ENCODE data around the gene GAL3ST1.
A peak's percentile ranks its signal among the peaks of the same experiment; 100 is the strongest.
"Not testable (repeated sequence)": the region's sequence is repeated elsewhere in the genome, so short reads cannot be mapped to it uniquely, and the experiment has no call there.

GAL3ST1 gene

DNA sequence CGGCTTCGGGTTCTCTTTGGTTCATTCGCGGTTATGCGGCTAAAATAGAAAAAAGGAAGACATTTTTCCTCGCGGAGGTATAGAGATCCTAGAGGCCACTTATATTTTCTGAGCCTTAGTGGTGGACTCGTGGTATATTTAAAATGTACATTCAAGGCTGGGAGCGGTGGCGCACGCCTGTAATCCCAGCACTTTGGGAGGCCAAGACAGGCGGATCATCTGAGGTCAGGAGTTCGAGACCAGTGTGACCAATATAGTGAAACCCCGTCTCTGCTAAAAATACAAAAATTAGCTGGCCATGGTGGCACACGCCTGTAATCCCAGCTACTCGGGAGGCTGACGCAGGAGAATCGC is 17.9 kb upstream of the GAL3ST1 start:
- not testable (repeated sequence) for DNase-seq

DNA sequence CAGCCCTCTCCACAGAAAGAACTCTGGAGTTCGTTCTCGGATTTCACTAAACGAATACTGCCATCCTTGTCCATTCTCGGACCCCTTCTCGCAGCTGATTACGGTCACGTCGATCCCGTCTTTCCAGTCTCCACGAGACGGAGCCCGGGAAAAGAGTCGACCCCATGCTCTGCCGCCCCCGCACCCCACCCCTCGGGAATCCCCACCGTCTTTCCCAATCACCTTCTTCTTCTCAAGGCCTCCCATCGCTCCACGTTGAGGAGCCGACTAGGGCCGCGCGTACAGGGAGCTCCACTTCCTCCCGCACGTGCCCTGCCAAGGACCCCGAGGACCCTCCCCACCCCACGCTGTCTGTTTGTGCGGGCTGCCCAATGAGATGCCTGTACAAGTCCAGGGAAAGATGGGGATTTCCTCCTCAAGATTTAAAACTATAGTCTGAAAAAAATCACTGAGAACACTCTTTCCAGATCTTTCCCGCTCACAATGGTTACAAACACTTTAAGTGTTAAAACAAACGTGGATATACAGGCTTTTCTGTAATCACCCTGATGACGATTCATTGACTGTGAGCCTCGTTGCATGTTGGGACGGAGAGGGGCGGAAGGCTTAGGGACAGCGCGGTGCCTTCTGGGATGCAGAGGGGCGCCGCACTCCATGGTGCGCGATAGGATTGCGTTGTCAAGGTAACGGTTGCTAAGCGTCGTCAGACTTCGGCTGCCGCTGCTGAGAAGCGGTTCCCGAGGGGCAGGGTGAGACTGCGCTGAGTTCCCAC is 17.3 kb upstream of the GAL3ST1 start, which contains the start of gene PES1:
Gene PES1, minus strand, starts transcription at position 323 of the 772 bp plus-strand sequence. Its CDS starts 77 bp downstream, at position 246.
- DNase-seq: peak; percentile 85 to 90

DNA sequence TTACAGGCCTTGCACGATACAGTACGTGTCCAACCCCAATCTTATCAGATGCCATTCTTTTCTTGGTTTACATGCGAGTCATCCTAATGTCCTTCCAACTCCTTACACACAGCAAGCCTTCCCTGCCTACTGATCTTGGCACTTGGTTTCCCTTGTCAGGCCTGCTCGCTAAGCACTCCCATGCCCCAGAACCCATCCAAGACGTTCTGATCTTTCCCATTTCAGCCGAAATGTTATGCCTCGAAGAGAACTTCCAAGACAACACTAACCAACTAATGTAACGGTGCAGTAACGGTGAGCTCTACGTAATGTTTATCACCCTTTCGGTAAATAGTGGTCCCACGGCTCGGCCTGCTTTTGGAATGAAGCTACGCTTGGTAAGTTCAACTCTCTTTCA is 16.7 kb upstream of the GAL3ST1 start:
- no peak for DNase-seq

DNA sequence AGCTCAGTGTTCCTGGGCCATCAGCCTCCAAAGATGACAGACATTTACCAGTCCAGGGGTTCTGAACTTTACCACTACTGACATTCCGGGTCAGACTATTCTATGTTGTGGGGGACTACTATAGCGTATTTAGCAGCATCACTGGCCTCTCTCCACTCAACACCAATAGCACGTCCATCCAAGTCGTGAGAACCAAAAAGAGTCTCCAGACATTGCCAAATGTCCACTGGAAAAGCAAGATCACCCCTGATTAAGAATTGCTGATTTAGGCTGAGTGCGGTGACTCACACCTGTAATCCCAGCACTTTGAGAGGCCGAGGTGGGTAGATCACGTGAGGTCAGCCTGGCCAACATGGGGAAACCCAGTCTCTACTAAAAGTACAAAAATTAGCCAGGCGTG is 11.9 kb upstream of the GAL3ST1 start:
- DNase-seq: no peak

DNA sequence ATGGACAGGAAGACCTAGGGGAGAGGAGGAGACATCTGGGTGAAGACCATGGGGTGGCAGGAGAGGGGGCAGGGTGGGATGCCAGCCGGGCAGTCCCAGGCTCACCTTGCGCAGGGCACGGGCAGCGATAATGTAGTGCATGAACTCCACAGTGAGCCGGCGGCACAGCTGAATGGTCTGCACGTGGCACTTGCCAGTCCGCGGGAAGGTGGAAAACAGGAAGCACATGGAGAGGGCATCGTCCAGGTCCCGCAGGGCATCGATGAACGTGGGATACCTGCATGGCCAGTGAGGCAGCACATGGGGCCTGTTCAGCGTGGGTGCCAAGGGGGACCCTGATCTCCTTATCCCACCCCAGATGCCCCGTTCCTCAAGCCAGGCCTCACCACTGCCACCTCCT is 10.0 kb upstream of the GAL3ST1 start:
- no peak for DNase-seq

DNA sequence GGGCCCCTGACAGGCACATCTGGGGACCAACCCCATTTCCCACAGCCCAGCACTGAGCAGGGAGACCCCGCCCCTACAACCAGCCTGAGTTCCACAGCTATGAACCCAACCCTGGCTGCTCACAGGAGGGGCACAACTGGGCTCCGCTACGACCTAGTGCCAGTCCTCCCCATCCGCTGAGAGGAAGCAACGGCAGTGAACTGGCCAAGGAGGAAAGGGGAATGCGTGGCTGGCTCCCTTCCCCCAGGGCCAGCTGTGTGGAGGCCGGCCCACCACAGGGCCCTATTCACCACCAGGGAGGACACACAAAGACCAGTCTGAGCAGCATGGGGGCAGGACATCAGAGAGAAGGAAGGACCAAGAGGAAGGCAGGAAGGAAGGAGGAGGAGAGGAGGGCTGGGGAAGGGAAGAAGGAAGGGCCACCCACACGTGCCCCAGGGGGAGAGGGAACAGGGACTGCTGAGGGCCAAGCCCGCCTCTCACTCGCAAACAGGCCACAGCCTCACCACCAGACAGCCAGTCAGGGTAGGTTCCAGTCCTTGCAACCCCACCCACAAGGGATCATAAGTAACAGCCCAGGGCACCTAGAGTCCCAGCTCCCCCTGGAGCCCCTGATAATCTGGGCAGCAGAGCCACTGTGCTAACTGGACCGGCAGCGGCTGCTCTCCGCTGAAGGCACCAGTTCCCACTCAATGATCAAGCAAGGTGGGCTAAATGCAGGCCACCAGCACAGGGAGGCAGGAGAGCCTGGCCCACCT is 8.5 kb upstream of the GAL3ST1 start:
- DNase-seq: no peak

DNA sequence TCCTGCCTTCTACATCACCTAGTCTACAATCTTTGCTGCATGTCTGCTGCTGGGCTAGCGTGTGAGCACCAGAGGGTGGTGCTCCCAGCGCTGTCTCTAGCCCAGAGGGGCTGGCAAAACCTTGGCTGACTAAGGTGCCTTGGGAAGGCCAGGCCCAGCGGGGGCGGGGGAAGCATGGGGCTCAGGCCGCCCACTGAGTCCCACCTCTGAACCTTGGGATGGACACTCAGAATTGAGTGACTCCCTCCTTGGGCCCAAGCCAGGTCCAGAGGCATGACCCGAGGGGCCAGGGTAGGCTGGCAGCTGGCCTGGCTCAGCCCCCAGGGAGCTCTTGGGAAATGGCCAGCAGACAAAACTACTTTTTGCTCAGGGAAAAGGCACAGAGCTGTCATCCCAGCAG is 7.6 kb upstream of the GAL3ST1 start:
- DNase-seq: no peak

DNA sequence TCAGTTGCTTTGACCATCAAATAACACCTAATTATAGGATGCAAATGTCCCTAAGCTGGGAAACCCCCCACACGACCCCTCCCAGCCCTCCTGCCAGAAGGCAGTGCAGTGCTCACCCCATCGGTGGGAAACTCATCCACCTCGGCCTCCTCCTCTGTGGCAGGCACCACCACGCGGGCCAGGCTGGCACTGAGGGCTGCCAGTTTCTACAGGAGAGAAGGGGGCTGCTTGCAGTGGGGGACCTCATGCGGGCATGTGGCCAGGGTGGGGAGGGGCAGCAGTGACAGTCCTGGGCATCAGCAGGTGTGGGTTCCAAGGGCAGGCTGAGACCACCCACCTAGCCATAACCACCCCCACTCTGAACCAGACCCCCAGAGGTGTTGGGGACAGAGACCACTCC is 6.4 kb upstream of the GAL3ST1 start:
- no peak for DNase-seq

DNA sequence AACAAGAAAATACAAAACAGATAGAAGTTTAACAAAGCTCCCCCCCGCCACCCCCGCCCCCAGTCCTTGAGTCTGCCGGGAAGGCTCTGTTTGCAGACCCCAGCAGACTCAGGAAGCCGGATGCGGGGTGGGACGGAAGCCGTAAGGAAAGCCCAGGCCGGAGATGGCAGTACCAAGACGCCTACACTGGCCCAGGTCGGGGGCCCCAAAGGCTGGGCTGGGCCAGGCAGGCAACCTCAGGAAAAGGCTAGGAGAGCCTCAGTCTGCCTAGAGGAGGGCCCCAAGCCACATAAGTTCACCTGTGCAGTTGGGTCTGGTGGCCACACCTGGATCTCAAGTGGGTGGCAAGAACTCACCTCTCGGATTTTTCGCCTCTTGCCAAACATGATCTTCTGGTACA is 4.0 kb upstream of the GAL3ST1 start:
- DNase-seq: no peak

DNA sequence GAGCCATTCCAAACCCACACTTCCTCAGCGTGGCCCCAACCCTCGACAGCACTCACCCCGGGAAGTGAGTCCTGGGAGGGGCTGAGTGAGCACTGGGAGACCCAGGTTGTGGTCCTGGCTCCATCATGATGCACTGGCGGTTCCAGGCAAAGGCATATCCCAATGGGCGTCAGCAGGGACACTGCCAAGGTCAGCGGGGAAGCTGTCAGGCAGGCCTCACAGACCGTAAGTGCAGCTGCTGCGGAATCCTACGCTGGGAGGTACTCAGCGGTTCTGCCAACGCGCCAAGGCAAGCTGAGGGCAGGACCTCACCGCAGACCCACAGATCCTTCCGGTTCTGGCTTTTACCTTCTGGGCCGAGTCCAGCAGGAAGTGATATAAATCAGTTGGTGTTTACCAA is 1.4 kb upstream of the GAL3ST1 start:
- no peak for DNase-seq

DNA sequence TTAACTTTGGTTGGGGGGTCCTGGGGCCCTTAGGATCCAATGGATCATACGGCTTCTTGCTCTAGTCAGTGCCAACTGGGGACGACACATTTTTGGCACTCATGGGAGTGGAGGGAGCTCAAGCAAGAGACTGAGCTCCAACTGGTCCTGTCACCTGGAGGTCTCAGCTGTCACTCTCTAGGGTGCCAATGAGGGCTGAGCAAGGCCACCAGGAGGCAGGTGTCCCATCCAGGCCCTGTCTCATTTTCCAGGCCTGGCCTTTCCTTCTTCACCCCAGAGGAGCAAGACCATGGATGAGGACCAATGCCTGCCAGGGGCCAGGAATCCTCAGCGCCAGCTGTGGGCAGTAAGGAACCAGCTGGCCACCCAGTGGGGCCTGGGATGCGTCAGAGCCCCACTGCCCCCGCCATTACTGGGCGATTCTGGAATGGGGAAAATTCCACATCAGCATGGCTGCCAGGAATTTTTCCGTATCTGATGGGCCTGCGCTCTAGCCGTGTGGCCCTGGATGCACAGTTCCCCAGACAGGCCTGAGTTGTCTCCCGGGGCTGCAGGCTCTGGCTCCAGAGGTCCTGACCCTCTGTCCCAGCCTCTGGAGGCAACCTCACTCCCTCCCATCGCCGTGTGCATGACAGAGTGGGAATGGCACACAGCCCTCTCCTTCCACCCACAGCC is 669 bp upstream of the GAL3ST1 start:
- DNase-seq: no peak

DNA sequence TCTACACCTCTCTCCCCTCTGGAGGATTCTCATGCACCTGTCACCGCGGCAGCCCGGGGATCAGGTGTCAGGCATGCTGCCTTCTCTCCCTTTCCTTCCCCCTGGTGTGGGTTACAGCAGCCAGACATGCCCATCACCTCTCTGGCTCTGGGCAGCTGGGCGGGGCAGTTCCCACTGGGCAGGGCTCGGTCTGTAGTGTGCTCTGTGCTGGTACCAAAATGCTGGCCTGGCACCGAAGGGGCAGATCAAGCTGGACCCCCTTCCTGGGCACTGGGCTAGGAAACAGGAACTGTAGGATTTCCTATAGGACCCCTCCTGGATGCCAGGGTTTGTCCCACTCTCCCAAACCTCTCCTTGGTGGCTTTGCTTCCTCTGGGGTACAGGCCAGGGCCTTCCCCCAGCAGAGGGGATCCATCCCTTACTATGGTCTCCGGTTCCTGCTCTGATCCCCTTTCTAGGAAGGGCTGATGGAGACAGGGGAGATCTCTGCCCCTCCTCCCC is 821 bp downstream of the GAL3ST1 start:
- DNase-seq: no peak

DNA sequence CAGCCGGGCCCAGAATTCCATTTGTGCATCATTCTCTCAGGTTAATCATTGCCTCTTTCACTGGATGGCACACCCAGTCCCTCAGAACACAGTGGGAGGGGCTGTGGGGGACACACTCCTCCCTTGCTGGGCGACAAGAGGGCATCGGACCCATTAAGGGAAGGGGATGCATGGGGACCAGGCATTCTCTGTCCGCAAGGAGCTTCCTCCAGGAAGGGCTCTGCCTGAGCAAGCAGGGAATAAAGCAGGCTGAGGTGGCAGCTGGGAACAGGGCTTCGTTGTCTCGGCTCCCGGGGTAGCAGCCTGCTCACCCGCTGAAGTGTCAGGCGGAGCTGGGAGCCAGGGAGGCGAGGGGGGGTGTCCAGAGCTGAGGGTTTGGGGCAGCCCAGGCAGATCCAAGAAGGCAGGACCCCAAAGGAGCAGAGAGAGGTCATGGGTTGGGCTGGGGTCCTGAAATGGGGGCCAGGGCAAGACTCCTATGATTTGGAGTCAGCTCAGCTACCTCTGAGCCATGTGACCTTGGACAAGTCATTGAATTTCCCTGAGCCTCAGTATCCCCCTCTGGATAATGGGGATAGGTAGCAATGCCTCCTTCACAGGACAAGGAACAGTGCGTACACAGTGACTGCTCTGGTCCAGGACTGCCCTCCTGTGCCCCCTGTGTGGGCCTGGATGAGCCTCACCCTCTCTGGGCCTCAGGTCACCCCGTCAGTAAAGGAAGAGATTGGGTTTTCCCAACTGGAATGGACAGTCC is 1.4 kb downstream of the GAL3ST1 start:
- DNase-seq: no peak

DNA sequence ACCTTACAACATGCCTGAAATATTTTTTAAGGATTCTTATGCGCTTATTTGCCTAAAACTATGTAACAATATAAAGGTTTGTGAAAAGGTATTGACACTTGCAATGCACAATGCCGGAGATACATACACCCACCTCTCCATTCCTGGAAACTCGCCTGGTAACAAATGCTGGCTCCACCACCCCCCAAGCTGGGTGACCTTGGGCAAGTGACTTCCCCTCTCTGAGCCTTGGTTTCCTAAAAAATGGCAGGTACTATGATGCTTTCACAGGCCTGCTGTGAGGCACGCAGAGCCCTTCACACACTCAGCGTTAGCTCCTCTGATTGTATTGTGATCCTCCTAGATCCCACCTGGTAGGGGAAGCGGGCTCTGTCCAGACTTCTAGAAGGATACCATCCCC is 2.3 kb downstream of the GAL3ST1 start:
- no peak for DNase-seq

DNA sequence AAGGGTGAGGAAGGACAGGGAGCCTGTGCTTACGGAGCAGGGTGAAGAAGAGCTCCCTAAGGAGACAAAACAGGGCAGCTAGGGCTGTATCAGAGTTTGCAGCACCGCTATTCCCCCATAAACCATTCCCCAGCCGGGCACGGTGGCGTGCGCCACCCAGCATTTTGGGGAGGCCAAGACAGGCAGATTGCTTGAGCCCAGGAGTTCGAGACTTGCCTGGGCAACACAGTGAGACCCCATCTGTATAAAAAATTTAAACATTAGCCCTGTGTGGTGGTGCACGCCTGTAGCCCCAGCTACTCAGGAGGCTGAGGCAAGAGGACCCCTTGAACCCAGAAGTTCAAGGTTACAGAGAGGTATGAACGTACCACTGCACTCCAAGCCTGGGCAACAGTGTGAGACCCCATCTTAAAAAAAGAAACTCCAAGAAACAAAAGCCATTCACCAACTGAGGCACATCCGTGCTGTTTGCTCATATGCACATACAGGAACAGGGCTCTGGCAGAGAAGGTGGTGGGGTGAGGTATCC is 4.7 kb downstream of the GAL3ST1 start:
- DNase-seq: no peak

DNA sequence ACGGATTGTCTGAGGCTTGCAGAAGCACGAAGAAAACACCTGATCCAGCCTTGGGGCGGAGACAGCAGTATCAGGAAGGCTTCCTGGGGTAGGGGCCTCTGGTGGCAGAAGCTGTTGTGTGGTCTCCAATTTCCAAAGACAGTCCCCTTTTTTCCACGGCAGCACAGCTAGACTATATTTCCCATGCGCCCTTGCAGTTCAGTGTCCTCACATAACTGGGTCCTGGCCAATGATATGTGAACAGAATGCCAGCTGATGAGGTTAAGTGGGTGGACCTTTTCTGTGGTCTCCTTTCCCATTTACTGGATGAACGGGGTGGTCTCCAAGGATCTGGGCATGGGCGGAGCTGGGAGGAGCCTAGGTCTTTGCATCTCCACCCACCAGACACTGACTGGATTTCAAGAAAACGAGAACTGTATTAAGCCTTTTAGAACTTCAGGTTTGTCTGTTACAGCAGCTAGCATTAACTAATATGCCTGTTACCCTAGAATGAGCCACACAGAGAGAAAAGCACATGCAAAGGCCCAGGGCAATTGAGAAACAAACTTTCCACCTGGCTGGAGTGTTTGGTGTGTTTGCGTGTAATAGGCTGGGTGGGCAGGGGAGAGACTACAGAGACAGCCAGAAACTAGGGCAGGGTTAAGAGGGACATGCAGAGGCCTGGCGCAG is 6.2 kb downstream of the GAL3ST1 start:
- DNase-seq: no peak

DNA sequence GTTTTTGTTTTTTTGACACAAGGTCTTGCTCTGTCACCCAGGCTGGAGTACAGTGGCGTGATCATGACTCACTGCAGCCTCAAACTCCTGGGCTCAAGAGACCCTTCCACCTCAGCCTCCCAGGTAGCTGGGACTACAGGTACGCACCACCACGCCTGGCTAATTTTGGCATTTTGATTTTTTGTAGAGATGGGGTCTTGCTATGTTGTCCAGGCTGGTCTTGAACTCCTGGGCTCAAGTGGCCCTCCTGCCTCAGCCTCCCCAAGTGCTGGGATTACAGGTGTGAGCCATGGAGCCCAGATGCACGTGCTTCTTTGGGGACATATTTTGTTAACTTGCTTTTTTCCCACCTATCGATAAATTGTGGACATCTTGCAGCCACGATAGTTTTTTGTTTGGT is 7.2 kb downstream of the GAL3ST1 start:
- not testable (repeated sequence) for DNase-seq

DNA sequence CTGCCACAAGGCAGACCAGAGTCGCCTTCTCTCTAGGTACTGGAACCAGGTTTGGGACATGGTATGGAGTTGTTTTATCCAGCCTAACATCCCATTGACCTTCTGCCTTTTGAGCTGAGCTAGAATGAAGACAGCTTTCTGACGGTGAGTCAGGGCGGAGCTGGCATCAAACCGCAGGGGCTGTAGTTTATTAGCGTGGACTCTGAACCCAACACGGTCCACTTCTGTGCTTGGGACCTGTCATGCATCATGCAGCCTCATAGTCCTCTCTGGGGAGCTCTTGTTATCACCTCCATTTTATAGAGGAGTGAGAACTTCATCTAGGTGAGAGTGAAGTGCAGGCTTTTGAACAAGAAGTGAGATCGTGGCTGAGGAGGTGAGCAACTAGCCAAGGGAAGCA is 8.3 kb downstream of the GAL3ST1 start:
- DNase-seq: no peak

DNA sequence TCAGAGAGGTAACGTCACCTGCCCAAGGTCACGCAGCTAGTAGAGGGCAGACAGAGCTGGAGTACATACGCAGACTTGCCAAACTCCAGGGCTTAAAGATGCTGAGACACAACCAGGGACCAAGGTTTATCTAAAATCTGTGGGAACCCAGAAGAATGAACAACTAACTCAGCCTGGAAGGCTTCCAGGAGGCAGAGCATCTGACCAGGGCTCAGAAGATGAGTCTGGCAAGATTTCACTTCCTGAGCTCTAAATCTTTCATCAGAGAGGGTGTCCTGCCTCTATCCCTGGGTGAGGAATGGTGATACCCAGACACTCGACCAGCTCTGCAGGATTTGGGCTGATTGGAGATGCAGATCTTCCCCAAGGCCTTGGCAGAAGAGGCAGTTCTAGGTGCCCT is 9.1 kb downstream of the GAL3ST1 start:
- no peak for DNase-seq

DNA sequence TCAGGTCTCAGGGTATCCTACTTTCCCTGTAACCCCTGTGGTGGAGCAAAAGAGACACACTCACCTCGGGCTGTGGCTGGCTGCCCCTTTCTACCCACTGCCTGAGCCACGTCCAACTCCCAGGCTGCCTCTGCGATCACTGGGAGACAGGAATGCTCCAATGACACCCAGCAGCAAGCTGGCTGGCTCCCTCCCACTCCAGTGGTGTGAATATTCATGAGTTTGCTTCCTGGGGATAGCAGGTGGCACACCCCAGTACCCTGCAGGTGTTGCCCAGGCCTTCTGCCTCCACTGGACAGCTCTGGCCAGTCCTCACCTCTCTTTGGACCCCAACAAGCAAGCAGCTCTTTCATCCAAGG is 9.7 kb downstream of the GAL3ST1 start:
- no peak for DNase-seq

DNA sequence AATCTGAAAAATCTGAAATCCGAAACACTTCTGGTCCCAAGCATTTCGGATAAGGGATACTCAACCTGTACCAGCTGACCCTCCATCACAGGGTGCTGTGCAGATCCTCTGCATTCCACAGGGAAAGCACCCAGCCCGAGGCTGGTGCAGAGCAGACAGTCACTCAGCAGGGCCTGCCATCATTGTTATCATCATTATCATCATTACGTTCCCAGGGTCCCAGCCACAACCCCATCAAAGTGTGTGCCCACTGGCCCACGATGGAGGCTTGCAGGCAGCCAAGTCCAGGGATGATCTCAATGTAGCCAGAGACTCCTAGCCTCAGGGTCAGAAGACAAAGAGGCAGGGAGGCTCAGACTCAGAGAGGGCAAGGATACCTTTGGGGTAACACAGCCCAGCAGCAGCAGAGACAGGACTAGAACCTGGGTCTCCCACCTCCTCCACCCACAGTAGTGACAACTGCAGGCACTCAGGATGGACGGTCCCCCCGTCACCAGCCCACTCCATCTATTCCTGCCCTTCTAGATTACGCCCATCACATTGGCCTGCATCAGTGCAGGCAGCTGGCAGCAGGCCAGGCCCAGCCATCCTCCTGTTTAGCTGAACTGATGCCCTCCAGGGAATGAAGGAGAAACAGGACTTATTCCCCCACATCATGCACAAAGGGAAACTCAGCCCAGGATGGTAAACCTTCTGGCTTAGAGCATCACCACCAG is 10.3 kb downstream of the GAL3ST1 start:
- no peak for DNase-seq

DNA sequence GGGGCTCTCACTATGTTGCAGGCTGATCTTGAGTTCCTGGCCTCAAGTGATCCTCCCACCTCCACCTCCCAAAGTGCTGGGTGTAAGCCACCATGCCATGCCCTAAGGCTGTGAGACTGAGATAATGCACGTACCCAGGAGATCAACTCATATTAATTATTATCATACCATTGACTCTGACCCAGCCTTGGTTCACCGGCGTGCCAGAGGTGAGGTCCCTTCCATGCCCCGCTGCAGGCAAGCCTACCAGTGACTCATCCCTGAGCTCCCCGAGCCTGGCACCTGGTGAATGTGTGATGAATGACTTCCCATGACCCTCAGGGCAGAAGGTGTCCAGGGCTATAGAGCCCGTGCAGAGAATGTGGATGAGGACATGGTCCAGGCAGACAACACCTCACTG is 12.1 kb downstream of the GAL3ST1 start:
- DNase-seq: no peak
